ENCODE results near the gene DHFR.

- TF ChIP-seq CTCF (IDR thresholded peaks at IDR 0.05 in 2 of 3, conservative IDR thresholded peaks at IDR 0.05 in 1 of 3; ENCODE audit: insufficient read depth in 2 of 3, low read depth in 1 of 3, low read length in 3 of 3): peak; percentile 69 to 80 (median 73)
- no peak for TF ChIP-seq NFXL1 (CRISPR knock-in tag; IDR thresholded peaks at IDR 0.05)
- TF ChIP-seq ZSCAN29 (IDR thresholded peaks at IDR 0.05): no peak
- TF ChIP-seq E4F1 (CRISPR knock-in tag; IDR thresholded peaks at IDR 0.05; ENCODE audit: borderline replicate concordance): no peak
- no peak for TF ChIP-seq HDGF (IDR thresholded peaks at IDR 0.05)
- no peak for TF ChIP-seq PBX2 (CRISPR knock-in tag; IDR thresholded peaks at IDR 0.05; ENCODE audit: low read depth)
- no peak for TF ChIP-seq PBX2 (tag; conservative IDR thresholded peaks at IDR 0.05; ENCODE audit: low read depth)
These were observed 17.5 kb upstream of the DHFR start for GRCh38 chr5:80672140-80672736.
